CD4-positive, alpha-beta T cell treated with Interleukin-15 for 1 hour (primary cell): ENCODE data around the gene BCL2L2.
"Not testable (repeated sequence)": the region's sequence is repeated elsewhere in the genome, so short reads cannot be mapped to it uniquely, and the experiment has no call there.

Experiments used
- DNase-seq: peaks from one replicate; pipeline ENCODE4 v3.0.0-alpha.2; 2020

BCL2L2 gene

GRCh38 chr14:23306412-23307145, at the start of gene BCL2L2:
BCL2L2 (plus strand) TSS chr14:23306833; CDS start chr14:23307768, 935 bp downstream.
- DNase-seq, result peak; percentile 54

- no peak for DNase-seq
Measured at GRCh38 chr14:23258256-23258655, 48.4 kb upstream of the BCL2L2 start.

- no peak for DNase-seq
Measured at GRCh38 chr14:23259426-23259825, 47.2 kb upstream of the BCL2L2 start.

- DNase-seq, result not testable (repeated sequence)
Measured at GRCh38 chr14:23260849-23261248, 45.8 kb upstream of the BCL2L2 start.

GRCh38 chr14:23269193-23269592, 37.4 kb upstream of the BCL2L2 start:
- DNase-seq, result no peak

GRCh38 chr14:23275412-23275811, 31.2 kb upstream of the BCL2L2 start:
- no peak for DNase-seq

- no peak for DNase-seq
Measured at GRCh38 chr14:23277189-23277588, 29.4 kb upstream of the BCL2L2 start.

- not testable (repeated sequence) for DNase-seq
Measured at GRCh38 chr14:23277928-23278327, 28.7 kb upstream of the BCL2L2 start.

- no peak for DNase-seq
Measured at GRCh38 chr14:23281247-23281646, 25.4 kb upstream of the BCL2L2 start.

- DNase-seq, result no peak
Measured at GRCh38 chr14:23284654-23285529, 21.7 kb upstream of the BCL2L2 start.

GRCh38 chr14:23285530-23286019, 21.1 kb upstream of the BCL2L2 start:
- DNase-seq, result no peak

GRCh38 chr14:23286020-23286901, 20.4 kb upstream of the BCL2L2 start, which contains the start of gene HOMEZ:
HOMEZ (minus strand) TSS chr14:23286132; CDS start chr14:23285952, 180 bp downstream.
- DNase-seq, result peak; percentile 96

- no peak for DNase-seq
Measured at GRCh38 chr14:23286902-23287479, 19.6 kb upstream of the BCL2L2 start.

GRCh38 chr14:23294734-23295561, 11.7 kb upstream of the BCL2L2 start:
- peak; percentile 52 for DNase-seq

- DNase-seq, result no peak
Measured at GRCh38 chr14:23296012-23296777, 10.4 kb upstream of the BCL2L2 start.

- no peak for DNase-seq
Measured at GRCh38 chr14:23297096-23297495, 9.5 kb upstream of the BCL2L2 start.

- no peak for DNase-seq
Measured at GRCh38 chr14:23297611-23298277, 8.9 kb upstream of the BCL2L2 start.

- DNase-seq, result no peak
Measured at GRCh38 chr14:23299211-23299957, 7.2 kb upstream of the BCL2L2 start.
